ENCODE measurements around the gene GRXCR2. TPM values are rescaled to one million over a fixed set of nuclear protein-coding genes. Genes with fewer than 3 reads are reported as not detected.
A peak's percentile ranks its signal among the peaks of the same experiment; 100 is the strongest.

The GRXCR2 gene
- total RNA-seq, 1 donor: not detected

DNA sequence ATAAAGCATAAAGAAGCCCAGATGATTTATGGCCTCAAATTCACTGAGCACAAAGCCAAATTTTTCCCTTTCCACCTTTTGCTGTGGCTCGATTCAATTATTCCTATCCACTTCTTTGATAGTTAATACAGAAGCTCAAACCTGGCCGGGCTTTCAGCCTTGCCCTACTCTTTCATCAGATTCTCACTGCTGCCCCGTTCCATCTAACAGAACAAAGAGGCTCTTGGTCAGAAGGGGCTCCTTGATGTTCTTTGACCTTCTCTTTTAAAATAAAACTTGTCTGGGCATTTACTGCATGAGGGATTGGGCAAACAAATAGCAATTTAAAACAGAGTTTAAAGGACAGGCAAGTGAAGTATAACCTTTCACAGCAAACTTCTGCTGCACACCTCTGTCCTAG lies 9.8 kb downstream of the GRXCR2 start:
- Histone ChIP-seq H3K27me3 (ENCODE audit: insufficient read depth, low read length) (no peaks in the 10 kb centered on the region), H3K4me1 (ENCODE audit: insufficient read depth, low read length) (peaks cover 8% of the 10 kb centered on the region), H3K4me2 (ENCODE audit: insufficient read depth, low read length) (no peak overlapping the region), H3K9me3 (ENCODE audit: low read depth, low read length) (no peaks in the 10 kb centered on the region), H2AFZ (ENCODE audit: low read length) (no peak overlapping the region), H3K27ac (ENCODE audit: low read depth, low read length) (no peak overlapping the region), H3K79me2 (ENCODE audit: insufficient read depth, low read length) (no peaks in the 10 kb centered on the region), H4K20me1 (ENCODE audit: insufficient read depth, low read length) (no peaks in the 10 kb centered on the region), H3K4me3 (ENCODE audit: insufficient read depth, low read length) (no peak overlapping the region), H3K36me3 (ENCODE audit: insufficient read depth, low read length) (no peaks in the 10 kb centered on the region)
- DNase-seq (ENCODE audit: insufficient read length, low spot score, missing footprints): no peak
- TF ChIP-seq, protein P1, sequence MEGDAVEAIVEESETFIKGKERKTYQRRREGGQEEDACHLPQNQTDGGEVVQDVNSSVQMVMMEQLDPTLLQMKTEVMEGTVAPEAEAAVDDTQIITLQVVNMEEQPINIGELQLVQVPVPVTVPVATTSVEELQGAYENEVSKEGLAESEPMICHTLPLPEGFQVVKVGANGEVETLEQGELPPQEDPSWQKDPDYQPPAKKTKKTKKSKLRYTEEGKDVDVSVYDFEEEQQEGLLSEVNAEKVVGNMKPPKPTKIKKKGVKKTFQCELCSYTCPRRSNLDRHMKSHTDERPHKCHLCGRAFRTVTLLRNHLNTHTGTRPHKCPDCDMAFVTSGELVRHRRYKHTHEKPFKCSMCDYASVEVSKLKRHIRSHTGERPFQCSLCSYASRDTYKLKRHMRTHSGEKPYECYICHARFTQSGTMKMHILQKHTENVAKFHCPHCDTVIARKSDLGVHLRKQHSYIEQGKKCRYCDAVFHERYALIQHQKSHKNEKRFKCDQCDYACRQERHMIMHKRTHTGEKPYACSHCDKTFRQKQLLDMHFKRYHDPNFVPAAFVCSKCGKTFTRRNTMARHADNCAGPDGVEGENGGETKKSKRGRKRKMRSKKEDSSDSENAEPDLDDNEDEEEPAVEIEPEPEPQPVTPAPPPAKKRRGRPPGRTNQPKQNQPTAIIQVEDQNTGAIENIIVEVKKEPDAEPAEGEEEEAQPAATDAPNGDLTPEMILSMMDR (IDR thresholded peaks at IDR 0.05; ENCODE audit: extremely low read depth, low read depth, low read length): no peak

DNA sequence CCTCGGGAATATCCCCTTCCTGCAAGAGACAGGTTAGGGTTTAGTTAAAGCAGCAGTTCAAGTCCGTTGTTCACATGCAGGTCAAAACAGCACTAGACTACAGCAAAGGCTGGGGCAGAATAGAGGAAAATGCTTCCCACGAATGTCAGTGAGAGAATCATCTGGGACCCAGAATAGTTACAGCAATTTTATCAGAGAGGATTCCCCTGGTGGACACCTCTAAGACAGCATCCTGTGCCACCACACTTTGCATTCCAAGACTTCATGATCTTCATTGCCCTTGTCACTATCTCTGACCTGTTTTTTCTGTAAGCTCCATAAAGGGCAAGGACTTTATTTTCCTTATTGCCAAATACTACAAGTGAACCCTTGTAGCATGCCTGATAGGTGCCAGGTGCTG lies 12.9 kb downstream of the GRXCR2 start:
- Histone ChIP-seq H3K4me2 (ENCODE audit: insufficient read depth, low read length) (no peak overlapping the region), H2AFZ (ENCODE audit: low read length) (no peak overlapping the region), H3K36me3 (ENCODE audit: insufficient read depth, low read length) (no peaks in the 10 kb centered on the region), H3K4me3 (ENCODE audit: insufficient read depth, low read length) (no peak overlapping the region), H3K27me3 (ENCODE audit: insufficient read depth, low read length) (no peaks in the 10 kb centered on the region), H3K79me2 (ENCODE audit: insufficient read depth, low read length) (no peaks in the 10 kb centered on the region), H3K27ac (ENCODE audit: low read depth, low read length) (no peak overlapping the region), H4K20me1 (ENCODE audit: insufficient read depth, low read length) (no peaks in the 10 kb centered on the region), H3K4me1 (ENCODE audit: insufficient read depth, low read length) (peaks cover 25% of the 10 kb centered on the region), H3K9me3 (ENCODE audit: low read depth, low read length) (no peaks in the 10 kb centered on the region)
- DNase-seq (ENCODE audit: insufficient read length, low spot score, missing footprints): no peak
- TF ChIP-seq, protein P1 (IDR thresholded peaks at IDR 0.05; ENCODE audit: extremely low read depth, low read depth, low read length): peak; percentile 22

DNA sequence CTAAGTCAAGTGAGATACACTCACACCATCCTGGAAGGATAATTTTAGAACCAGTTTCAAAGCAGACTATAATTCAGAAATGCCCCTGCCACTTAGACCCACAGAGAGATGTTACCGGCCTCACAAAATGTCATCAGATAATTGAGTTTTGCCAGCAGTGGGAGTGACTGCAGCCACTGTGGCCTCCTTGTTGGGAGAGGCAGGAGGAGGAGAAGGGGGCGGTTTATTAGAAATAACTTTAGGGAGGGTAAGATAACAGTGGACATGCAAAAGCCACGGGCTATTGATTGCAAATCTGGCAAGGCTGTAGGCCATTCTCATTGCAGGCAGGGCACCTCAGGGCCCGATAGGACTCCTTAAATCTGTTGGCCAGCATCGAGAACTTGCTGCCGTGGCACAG lies 13.4 kb downstream of the GRXCR2 start:
- Histone ChIP-seq H4K20me1 (ENCODE audit: insufficient read depth, low read length) (no peaks in the 10 kb centered on the region), H2AFZ (ENCODE audit: low read length) (no peak overlapping the region), H3K27me3 (ENCODE audit: insufficient read depth, low read length) (no peaks in the 10 kb centered on the region), H3K4me3 (ENCODE audit: insufficient read depth, low read length) (no peak overlapping the region), H3K36me3 (ENCODE audit: insufficient read depth, low read length) (no peaks in the 10 kb centered on the region), H3K4me1 (ENCODE audit: insufficient read depth, low read length) (peaks cover 29% of the 10 kb centered on the region), H3K27ac (ENCODE audit: low read depth, low read length) (peak overlapping the region; percentile 36), H3K4me2 (ENCODE audit: insufficient read depth, low read length) (peak overlapping the region; percentile 24), H3K79me2 (ENCODE audit: insufficient read depth, low read length) (no peaks in the 10 kb centered on the region), H3K9me3 (ENCODE audit: low read depth, low read length) (no peaks in the 10 kb centered on the region)
- TF ChIP-seq, protein P1 (IDR thresholded peaks at IDR 0.05; ENCODE audit: extremely low read depth, low read depth, low read length): no peak
- DNase-seq (ENCODE audit: insufficient read length, low spot score, missing footprints): no peak

DNA sequence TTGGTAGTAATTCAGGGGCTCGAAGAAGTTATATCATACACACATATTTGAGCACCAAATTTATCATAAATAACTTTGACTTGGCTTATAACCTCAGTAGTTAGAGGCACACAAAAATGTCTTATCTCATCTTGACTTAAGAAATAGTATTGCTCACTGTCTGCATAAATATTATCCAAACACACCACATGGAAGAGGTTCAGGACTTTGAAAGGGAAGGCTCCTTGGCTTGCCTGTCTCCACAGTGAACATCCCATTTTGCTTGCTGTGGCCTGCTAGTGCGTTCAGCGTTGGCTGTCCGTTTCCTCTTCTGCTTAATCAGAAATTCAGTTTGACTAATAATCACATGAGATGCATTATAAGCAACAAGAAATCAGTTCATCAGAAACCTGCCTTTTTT lies 13.9 kb downstream of the GRXCR2 start:
- Histone ChIP-seq H3K27ac (ENCODE audit: low read depth, low read length) (peak overlapping the region; percentile 36), H3K9me3 (ENCODE audit: low read depth, low read length) (no peaks in the 10 kb centered on the region), H4K20me1 (ENCODE audit: insufficient read depth, low read length) (no peaks in the 10 kb centered on the region), H3K36me3 (ENCODE audit: insufficient read depth, low read length) (no peaks in the 10 kb centered on the region), H3K4me1 (ENCODE audit: insufficient read depth, low read length) (peaks cover 31% of the 10 kb centered on the region), H3K4me3 (ENCODE audit: insufficient read depth, low read length) (no peak overlapping the region), H2AFZ (ENCODE audit: low read length) (no peak overlapping the region), H3K27me3 (ENCODE audit: insufficient read depth, low read length) (no peaks in the 10 kb centered on the region), H3K4me2 (ENCODE audit: insufficient read depth, low read length) (peak overlapping the region; percentile 24), H3K79me2 (ENCODE audit: insufficient read depth, low read length) (no peaks in the 10 kb centered on the region)
- no peak for DNase-seq (ENCODE audit: insufficient read length, low spot score, missing footprints)
- TF ChIP-seq, protein P1 (IDR thresholded peaks at IDR 0.05; ENCODE audit: extremely low read depth, low read depth, low read length): no peak

Data from osteoblast (primary cell).